A549 (cell line): ENCODE results near the gene PUS7. TPM values are rescaled to one million over a fixed set of nuclear protein-coding genes. Genes with fewer than 3 reads are reported as not detected.

ENCODE experiments used
- ATAC-seq, 2 experiments: fragments of 200-7000 bp in 1 of 2; fragments of >200 bp in 1 of 2; cut with Nextera tagmentation in 1 of 2; cut with Tn5 transposase in 1 of 2; 3 replicates each; pipeline versions ENCODE4 v1.8.0 to v1.9.1; 2018 to 2020; ENCODE audit warnings: mild to moderate bottlenecking in 1 of 2, moderate library complexity in 1 of 2
- CTCF ChIA-PET: fragments of 300-600 bp; sonication (Branson Sonifier 250); formaldehyde crosslinking; extraction: SDS; loops from one replicate; lab custom pipeline; 2021; ENCODE audit warnings: antibody characterized with exemption, inconsistent platforms; lab: Yijun Ruan, JAX
- POLR2A ChIA-PET: fragments of 350-600 bp; formaldehyde crosslinking; extraction: SDS; loops from one replicate; lab custom pipeline; 2021; ENCODE audit warnings: antibody characterized with exemption, inconsistent platforms; lab: Yijun Ruan, JAX
- DNase-seq, 2 experiments: peaks; one replicate each; pipeline versions ENCODE4 v3.0.0 to v3.0.0-alpha.2; 2011 to 2016; ENCODE audit warnings: low read depth in 1 of 2, low spot score in 1 of 2
- FAIRE-seq: peaks from 2 replicates; lab custom pipeline; 2011; peaks lifted over from hg19 to GRCh38; lab: Jason Lieb, UNC
- H3K27ac ChIP-seq, 2 experiments: fragments of >200 bp; sonication (Bioruptor Twin); formaldehyde crosslinking; 3 replicates each; pipeline ENCODE4 v1.5.1; 2016 to 2017
- H3K4me1 ChIP-seq: fragments of >200 bp; sonication (Bioruptor Twin); formaldehyde crosslinking; 3 replicates; pipeline ENCODE4 v1.6.1; 2016
- H3K4me2 ChIP-seq: fragments of >200 bp; sonication (Bioruptor Twin); formaldehyde crosslinking; 3 replicates; pipeline ENCODE4 v1.6.1; 2016
- H3K4me3 ChIP-seq: fragments of >200 bp; sonication (Bioruptor Twin); formaldehyde crosslinking; 3 replicates; pipeline ENCODE4 v1.5.1; 2016
- H3K9me3 ChIP-seq: fragments of >200 bp; sonication (Bioruptor Twin); formaldehyde crosslinking; 3 replicates; pipeline ENCODE4 v1.6.1; 2016
- BHLHE40 ChIP-seq: IDR thresholded peaks from 2 replicates; pipeline ENCODE4 v1.6.1; 2012; ENCODE audit warnings: low read depth, low read length, inconsistent platforms
- CTCF ChIP-seq: fragments of >200 bp; sonication (Bioruptor Twin); formaldehyde crosslinking; IDR thresholded peaks from 3 replicates; pipeline ENCODE4 v1.5.1; 2016
- FOSL2 ChIP-seq, 2 experiments: fragments of 450-650 bp in 1 of 2; fragments of >200 bp in 1 of 2; sonication (Bioruptor Twin) in 1 of 2; formaldehyde crosslinking; IDR thresholded peaks; 2 replicates each; pipeline versions ENCODE4 v1.5.0 to v1.6.1; 2016 to 2020; ENCODE audit warnings: mild to moderate bottlenecking in 1 of 2, moderate library complexity in 1 of 2
- HDAC2 ChIP-seq: fragments of 200-600 bp; sonication (generic); IDR thresholded peaks from 2 replicates; pipeline ENCODE4 v1.6.1; 2016
- NFE2L2 ChIP-seq: fragments of 150-350 bp; conservative IDR thresholded peaks from 2 replicates; pipeline ENCODE4 v1.6.1; 2014; ENCODE audit warnings: low read length
- RAD21 ChIP-seq, 2 experiments: fragments of >200 bp in 1 of 2; sonication (Bioruptor Twin) in 1 of 2; formaldehyde crosslinking in 1 of 2; IDR thresholded peaks in 1 of 2; conservative IDR thresholded peaks in 1 of 2; 2 replicates in 1 of 2; 3 replicates in 1 of 2; pipeline ENCODE4 v1.6.1; 2012 to 2018; ENCODE audit warnings: inconsistent platforms in 1 of 2
- RARB ChIP-seq: fragments of 250-450 bp; sonication (Bioruptor Pico); IDR thresholded peaks from 2 replicates; pipeline ENCODE4 v1.8.0; 2021; ENCODE audit warnings: mild to moderate bottlenecking, moderate library complexity
- RFX5 ChIP-seq: fragments of 450-650 bp; IDR thresholded peaks from 2 replicates; pipeline ENCODE4 v1.7.1; 2014; ENCODE audit warnings: antibody characterized with exemption, mild to moderate bottlenecking, moderate library complexity
- RNF2 ChIP-seq: fragments of 200-600 bp; sonication (generic); IDR thresholded peaks from 2 replicates; pipeline ENCODE4 v1.6.1; 2016; ENCODE audit warnings: low read depth, mild to moderate bottlenecking, antibody characterized with exemption, moderate library complexity, borderline replicate concordance
- SMC3 ChIP-seq: fragments of >200 bp; sonication (Bioruptor Twin); formaldehyde crosslinking; IDR thresholded peaks from 3 replicates; pipeline ENCODE4 v1.6.1; 2018; ENCODE audit warnings: inconsistent platforms
- SREBF2 ChIP-seq: fragments of 450-650 bp; IDR thresholded peaks from 2 replicates; pipeline ENCODE4 v1.6.1; 2014; ENCODE audit warnings: mild to moderate bottlenecking, moderate library complexity
- TP53 ChIP-seq: fragments of 250-450 bp; sonication (Bioruptor Pico); IDR thresholded peaks from 2 replicates; pipeline ENCODE4 v1.5.0; 2021; ENCODE audit warnings: mild to moderate bottlenecking, moderate library complexity
- ZC3H11A ChIP-seq: fragments of 450-650 bp; IDR thresholded peaks from 2 replicates; pipeline ENCODE4 v1.6.1; 2014; ENCODE audit warnings: antibody characterized with exemption, mild to moderate bottlenecking
- ZNF302 ChIP-seq: fragments of 250-450 bp; sonication (Bioruptor Pico); IDR thresholded peaks from 2 replicates; pipeline ENCODE4 v1.9.0; 2021; ENCODE audit warnings: inconsistent platforms, mild to moderate bottlenecking, moderate library complexity
- ZSCAN20 ChIP-seq: fragments of 250-450 bp; sonication (Bioruptor Pico); IDR thresholded peaks from 2 replicates; pipeline ENCODE4 v1.8.0; 2022; ENCODE audit warnings: mild to moderate bottlenecking, moderate library complexity
- WGBS: methylation state at CpG from one replicate; pipeline ENCODE4 v1.1.6; 2017; ENCODE audit errors: missing lambda C conversion rate; 5-methylcytosine and 5-hydroxymethylcytosine counted together
- polyA plus RNA-seq, 4 experiments: library from polyadenylated mRNA; depleted of rRNA in 3 of 4; stranded (reverse); fragments of >200 nt; fragmentation: RNase III in 1 of 4; extraction: RNeasy Plus Mini Kit Qiagen cat#74134 plus additional on column Dnase treatment in 1 of 4; gene quantifications; 2 replicates in 3 of 4; 3 replicates in 1 of 4; pipeline ENCODE4 v1.2.3, GENCODE V29; 2011 to 2017

The PUS7 gene
- polyA plus RNA-seq, 2 of the 4 experiments (the other 2 are of a cell fraction), result 33.1 to 47.9 TPM

GRCh38 chr7:105493196-105493922, 28.7 kb downstream of the PUS7 start:
- WGBS, result 75% methylated on average over 7 of the region's 7 CpGs
- ATAC-seq (peak; percentile 32 to 52; a peak in 4 of 6 replicates), DNase-seq (no peak), FAIRE-seq (no peak)
- CTCF ChIA-PET, result interaction anchor here (1.1 to 1.4 kb wide), 3 partner anchors 10 to 512 kb away, joined by 3 to 6 read pairs (median 4); no protein-coding TSS in a partner anchor
- Histone ChIP-seq H3K27ac (peak overlapping the region; percentile 57 to 74), H3K4me1 (peaks cover 56% of the 10 kb centered on the region), H3K9me3 (no peaks in the 10 kb centered on the region), H3K4me3 (no peak overlapping the region), H3K4me2 (peak overlapping the region; percentile 56)
- POLR2A ChIA-PET, result interaction anchor here (1.1 kb wide), 1 partner anchor 38 kb away, joined by 4 read pairs; the partner anchor contains the start of gene RINT1
- TF ChIP-seq TP53, result no peak
- no peak for TF ChIP-seq FOSL2 (IDR thresholded peaks at IDR 0.05)
- no peak for TF ChIP-seq FOSL2 (CRISPR knock-in tag; IDR thresholded peaks at IDR 0.05)
- TF ChIP-seq RNF2, result no peak
- TF ChIP-seq ZC3H11A, result no peak

- TF ChIP-seq CTCF, result no peak
- TF ChIP-seq ZC3H11A, result no peak
- TF ChIP-seq HDAC2, result no peak
- TF ChIP-seq TP53, result no peak
- no peak for TF ChIP-seq RFX5
- TF ChIP-seq RARB (CRISPR knock-in tag), result no peak
- TF ChIP-seq BHLHE40, result no peak
- TF ChIP-seq ZSCAN20 (CRISPR knock-in tag), result no peak
- no peak for TF ChIP-seq ZNF302
- TF ChIP-seq SMC3, result no peak
- TF ChIP-seq NFE2L2, result no peak
- 80% methylated on average over 3 of the region's 3 CpGs for WGBS
- Histone ChIP-seq H3K27ac (peak overlapping the region in 1 of 2 experiments; percentile 40; a peak in 1 of 6 replicates), H3K9me3 (no peaks in the 10 kb centered on the region), H3K4me2 (no peak overlapping the region), H3K4me3 (no peak overlapping the region), H3K4me1 (peaks cover 32% of the 10 kb centered on the region)
- ATAC-seq, result no peak
- no peak for DNase-seq
- ChIA-PET CTCF (interaction anchor here (0.6 to 1.2 kb wide), 2 partner anchors 508 to 519 kb away, joined by 4 read pairs; no protein-coding TSS in a partner anchor), POLR2A (interaction anchor here (0.6 kb wide), 1 partner anchor 12 kb away, joined by 4 read pairs; no protein-coding TSS in a partner anchor)
- no peak for FAIRE-seq
Measured at GRCh38 chr7:105489409-105489808, 32.7 kb downstream of the PUS7 start.

GRCh38 chr7:105487579-105488571, 34.2 kb downstream of the PUS7 start:
- Histone ChIP-seq H3K4me1 (peaks cover 17% of the 10 kb centered on the region), H3K27ac (peak overlapping the region in 1 of 2 experiments; percentile 62; a peak in 3 of 6 replicates), H3K4me2 (0 out of 3 replicates have a peak overlapping the region, but pooled peaks have one; percentile 18), H3K4me3 (no peak overlapping the region), H3K9me3 (no peaks in the 10 kb centered on the region)
- DNase-seq, result peak; percentile 12 to 62
- CTCF ChIA-PET, result interaction anchor here (1.1 to 1.6 kb wide), 5 partner anchors 9 to 507 kb away, joined by 3 to 4 read pairs (median 4); no protein-coding TSS in a partner anchor
- 59% methylated on average over 6 of the region's 6 CpGs for WGBS
- peak; percentile 73 to 77 for ATAC-seq
- POLR2A ChIA-PET, result no interaction called here
- TF ChIP-seq CTCF (peak; percentile 67), SMC3 (peak; percentile 43; the same call in 2 of the 3 replicates), SREBF2 (no peak), RAD21 (conservative IDR thresholded peaks at IDR 0.05 in 1 of 2, IDR thresholded peaks at IDR 0.05 in 1 of 2) (peak; percentile 54 to 59)
- FAIRE-seq, result no peak
